H1 (cell line): ENCODE results near the gene PPP1R13B. TPM values are rescaled to one million over a fixed set of nuclear protein-coding genes. Genes with fewer than 3 reads are reported as not detected.

ENCODE experiments used
- CTBP2 ChIP-seq: IDR thresholded peaks from 2 replicates; pipeline ENCODE4 v1.7.0; 2011; ENCODE audit warnings: borderline replicate concordance, mild to moderate bottlenecking, moderate library complexity, mixed read lengths, low read length; ENCODE audit not compliant: insufficient read depth, insufficient read length
- KDM4A ChIP-seq: IDR thresholded peaks from one replicate; pipeline ENCODE4 v1.7.1; 2012; ENCODE audit warnings: low read depth, mild to moderate bottlenecking, moderate library complexity, low read length, inconsistent platforms; ENCODE audit not compliant: severe bottlenecking
- polyA plus RNA-seq, 7 experiments: library from polyadenylated mRNA; depleted of rRNA in 3 of 7; stranded (reverse) in 5 of 7; unstranded in 2 of 7; fragments of >200 nt in 5 of 7; fragments of 200-250 nt in 2 of 7; gene quantifications; 1 replicate in 5 of 7; 2 replicates in 1 of 7; 4 replicates in 1 of 7; pipeline versions ENCODE4 v1.2.1 to v1.2.3, GENCODE V29; 2011 to 2013; ENCODE audit warnings: missing spikeins in 2 of 7, mixed read lengths in 2 of 7
- total RNA-seq: library from RNA; stranded (reverse); fragmentation: NEBNext Ultra II Directional; extraction: Animal tissue kit (Norgen Biotek cat#: 25700); gene quantifications from 2 replicates; pipeline ENCODE4 v1.2.1, GENCODE V29; 2021

PPP1R13B gene
- total and polyA plus RNA-seq, 2 of the 8 experiments (the other 6 are each of a cell fraction or from before 2014, with no cell fraction given), result 2.6 to 8.9 TPM

- TF ChIP-seq CTBP2 (no peak), KDM4A (no peak)
These were observed 141.7 kb downstream of the PPP1R13B start (continued) for GRCh38 chr14:103705504-103706284.
